SK-N-SH (cell line): ENCODE data around the gene FAM228B.

Experiments
- CTCF ChIP-seq: fragments of 200-600 bp; sonication (generic); IDR thresholded peaks from 2 replicates; pipeline ENCODE4 v1.6.1; 2017; ENCODE audit warnings: antibody characterized with exemption, mild to moderate bottlenecking, moderate library complexity
- ELF1 ChIP-seq: IDR thresholded peaks from 2 replicates; pipeline ENCODE4 v1.4.0; 2012
- EP300 ChIP-seq, 2 experiments: IDR thresholded peaks; 2 replicates each; pipeline versions ENCODE4 v1.4.0 to v1.6.1; 2012; ENCODE audit warnings: borderline replicate concordance in 1 of 2, low read depth in 1 of 2, low read length in 1 of 2
- EZH2phosphoT487 ChIP-seq: fragments of 200-600 bp; sonication (generic); IDR thresholded peaks from 2 replicates; pipeline ENCODE4 v1.6.1; 2017; ENCODE audit warnings: low read depth, mixed run types, mild to moderate bottlenecking, antibody characterized with exemption, moderate library complexity, borderline replicate concordance
- FOXJ3 ChIP-seq: sonication (generic); formaldehyde crosslinking; IDR thresholded peaks from 2 replicates; pipeline ENCODE4 v1.5.1; 2020; ENCODE audit warnings: mild to moderate bottlenecking, missing genetic modification reagents
- GABPA ChIP-seq: IDR thresholded peaks from 2 replicates; pipeline ENCODE4 v1.4.0; 2012; ENCODE audit warnings: low read depth, mild to moderate bottlenecking
- GATA2 ChIP-seq: sonication (generic); formaldehyde crosslinking; IDR thresholded peaks from 2 replicates; pipeline ENCODE4 v1.5.0; 2020; ENCODE audit warnings: mild to moderate bottlenecking, missing genetic modification reagents
- JUND ChIP-seq: IDR thresholded peaks from 2 replicates; pipeline ENCODE4 v1.4.0; 2012
- RAD21 ChIP-seq: IDR thresholded peaks from 2 replicates; pipeline ENCODE4 v1.6.1; 2012; ENCODE audit warnings: mild to moderate bottlenecking, low read length
- RCOR1 ChIP-seq: fragments of 150-350 bp; IDR thresholded peaks from 2 replicates; pipeline ENCODE4 v1.6.1; 2017; ENCODE audit warnings: antibody characterized with exemption, low read length
- RXRA ChIP-seq: IDR thresholded peaks from 2 replicates; pipeline ENCODE4 v1.4.0; 2012; ENCODE audit warnings: low read depth, mild to moderate bottlenecking, borderline replicate concordance
- TEAD4 ChIP-seq: IDR thresholded peaks from 2 replicates; pipeline ENCODE4 v1.4.0; 2012; ENCODE audit warnings: mild to moderate bottlenecking, borderline replicate concordance; ENCODE audit not compliant: insufficient read depth
- TF ChIP-seq, protein P1 (sequence below): IDR thresholded peaks from 2 replicates; pipeline ENCODE4 v1.4.0; 2012; ENCODE audit warnings: low read depth
- TF ChIP-seq, protein P2 (sequence below): IDR thresholded peaks from 2 replicates; pipeline ENCODE4 v1.4.0; 2012; ENCODE audit warnings: low read depth, borderline replicate concordance

GRCh38 chr2:24125956-24126355, 2.7 kb downstream of the FAM228B start:
- no peak for TF ChIP-seq CTCF
- TF ChIP-seq ELF1, result no peak
- TF ChIP-seq GABPA, result no peak
- TF ChIP-seq, protein P1, sequence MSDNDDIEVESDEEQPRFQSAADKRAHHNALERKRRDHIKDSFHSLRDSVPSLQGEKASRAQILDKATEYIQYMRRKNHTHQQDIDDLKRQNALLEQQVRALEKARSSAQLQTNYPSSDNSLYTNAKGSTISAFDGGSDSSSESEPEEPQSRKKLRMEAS, result no peak
- TF ChIP-seq RAD21, result no peak
- no peak for TF ChIP-seq JUND
- TF ChIP-seq, protein P2, sequence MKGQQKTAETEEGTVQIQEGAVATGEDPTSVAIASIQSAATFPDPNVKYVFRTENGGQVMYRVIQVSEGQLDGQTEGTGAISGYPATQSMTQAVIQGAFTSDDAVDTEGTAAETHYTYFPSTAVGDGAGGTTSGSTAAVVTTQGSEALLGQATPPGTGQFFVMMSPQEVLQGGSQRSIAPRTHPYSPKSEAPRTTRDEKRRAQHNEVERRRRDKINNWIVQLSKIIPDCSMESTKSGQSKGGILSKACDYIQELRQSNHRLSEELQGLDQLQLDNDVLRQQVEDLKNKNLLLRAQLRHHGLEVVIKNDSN, result no peak
- TF ChIP-seq FOXJ3 (CRISPR knock-in tag), result no peak
- no peak for TF ChIP-seq EZH2phosphoT487
- no peak for TF ChIP-seq EP300 (IDR thresholded peaks at IDR 0.05; ENCODE audit: borderline replicate concordance in 1 of 2, low read depth in 1 of 2, low read length in 1 of 2)
- TF ChIP-seq TEAD4, result no peak
- no peak for TF ChIP-seq RCOR1
- no peak for TF ChIP-seq GATA2 (CRISPR knock-in tag)
- TF ChIP-seq RXRA, result no peak
